Superior temporal gyrus (tissue), 1 donor: ENCODE results near the gene DOK4.
A peak's percentile ranks its signal among the peaks of the same experiment; 100 is the strongest.

Experiments used
- DNase-seq: peaks from one replicate; pipeline ENCODE4 v3.0.0-alpha.2; 2016; ENCODE audit errors: extremely low spot score

Gene DOK4

GRCh38 chr16:57477531-57478202 lies 8.6 kb downstream of the DOK4 start:
- DNase-seq, result no peak

GRCh38 chr16:57476546-57477410 lies 9.5 kb downstream of the DOK4 start:
- DNase-seq, result no peak

GRCh38 chr16:57475711-57476339 lies 10.5 kb downstream of the DOK4 start:
- DNase-seq, result no peak

- DNase-seq, result no peak
These were observed 11.3 kb downstream of the DOK4 start for GRCh38 chr16:57474671-57475661.

- DNase-seq, result no peak
These were observed 12.4 kb downstream of the DOK4 start for GRCh38 chr16:57473906-57474305.

GRCh38 chr16:57473176-57473840 lies 13.0 kb downstream of the DOK4 start:
- no peak for DNase-seq

GRCh38 chr16:57472665-57473060 lies 13.6 kb downstream of the DOK4 start:
- DNase-seq, result no peak

GRCh38 chr16:57471852-57472664 lies 14.2 kb downstream of the DOK4 start:
- DNase-seq, result no peak

- no peak for DNase-seq
These were observed 15.1 kb downstream of the DOK4 start for GRCh38 chr16:57471209-57471608.

- no peak for DNase-seq
These were observed 15.6 kb downstream of the DOK4 start for GRCh38 chr16:57470711-57471110.

- no peak for DNase-seq
These were observed 16.3 kb downstream of the DOK4 start for GRCh38 chr16:57469917-57470470.

- DNase-seq, result no peak
These were observed 17.2 kb downstream of the DOK4 start for GRCh38 chr16:57469046-57469445.

GRCh38 chr16:57468346-57468745 lies 17.9 kb downstream of the DOK4 start:
- DNase-seq, result no peak

GRCh38 chr16:57464523-57464922 lies 21.8 kb downstream of the DOK4 start:
- no peak for DNase-seq

GRCh38 chr16:57462978-57463362 lies 23.3 kb downstream of the DOK4 start:
- DNase-seq, result no peak

- DNase-seq, result peak; percentile 87
These were observed 23.9 kb downstream of the DOK4 start, which contains the start of gene POLR2C for GRCh38 chr16:57462209-57462977. Gene POLR2C (plus strand): TSS chr16:57462679. CDS start chr16:57462725, 46 bp downstream.

GRCh38 chr16:57452021-57452420 lies 34.3 kb downstream of the DOK4 start:
- DNase-seq, result no peak

GRCh38 chr16:57447186-57447962 lies 38.9 kb downstream of the DOK4 start, which contains the start of the genes CIAPIN1 and COQ9:
Gene CIAPIN1 (minus strand): TSS chr16:57447385. CDS start chr16:57440928, 6,457 bp downstream.
Gene COQ9 (plus strand): TSS chr16:57447479. CDS start chr16:57447506, 27 bp downstream.
- peak; percentile 88 for DNase-seq
